Bronchial epithelial cell (primary cell): Measurements from ENCODE around the gene PXT1. TPM values are rescaled to one million over a fixed set of nuclear protein-coding genes. Genes with fewer than 3 reads are reported as not detected.

Experiments used
- DNase-seq: peaks from one replicate; pipeline ENCODE4 v3.0.0-alpha.2; 2010; ENCODE audit warnings: low read depth
- FAIRE-seq: peaks from 2 replicates; lab custom pipeline; 2011; peaks lifted over from hg19 to GRCh38; lab: Jason Lieb, UNC
- H3K27me3 ChIP-seq: 2 replicates; pipeline ENCODE4 v1.5.1; 2011; ENCODE audit warnings: low read length; ENCODE audit not compliant: control insufficient read depth, insufficient read depth
- H3K36me3 ChIP-seq: 2 replicates; pipeline ENCODE4 v1.5.1; 2011; ENCODE audit warnings: low read length; ENCODE audit not compliant: control insufficient read depth, insufficient read depth
- H3K4me3 ChIP-seq: 2 replicates; pipeline ENCODE4 v1.5.1; 2011; ENCODE audit warnings: mild to moderate bottlenecking, low read depth, low read length, control low read depth
- total RNA-seq: library from RNA; depleted of rRNA; stranded (reverse); fragments of >200 nt; gene quantifications from 2 replicates; pipeline ENCODE4 v1.2.1, GENCODE V29; 2014
- TF ChIP-seq, protein P1 (sequence below): IDR thresholded peaks from 2 replicates; pipeline ENCODE4 v1.5.1; 2011; ENCODE audit warnings: mild to moderate bottlenecking, moderate library complexity, low read length, control low read depth, inconsistent platforms; ENCODE audit not compliant: insufficient read depth, severe bottlenecking

Gene PXT1, protein sequence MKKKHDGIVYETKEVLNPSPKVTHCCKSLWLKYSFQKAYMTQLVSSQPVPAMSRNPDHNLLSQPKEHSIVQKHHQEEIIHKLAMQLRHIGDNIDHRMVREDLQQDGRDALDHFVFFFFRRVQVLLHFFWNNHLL
- not detected in 2 replicates for total RNA-seq

DNA sequence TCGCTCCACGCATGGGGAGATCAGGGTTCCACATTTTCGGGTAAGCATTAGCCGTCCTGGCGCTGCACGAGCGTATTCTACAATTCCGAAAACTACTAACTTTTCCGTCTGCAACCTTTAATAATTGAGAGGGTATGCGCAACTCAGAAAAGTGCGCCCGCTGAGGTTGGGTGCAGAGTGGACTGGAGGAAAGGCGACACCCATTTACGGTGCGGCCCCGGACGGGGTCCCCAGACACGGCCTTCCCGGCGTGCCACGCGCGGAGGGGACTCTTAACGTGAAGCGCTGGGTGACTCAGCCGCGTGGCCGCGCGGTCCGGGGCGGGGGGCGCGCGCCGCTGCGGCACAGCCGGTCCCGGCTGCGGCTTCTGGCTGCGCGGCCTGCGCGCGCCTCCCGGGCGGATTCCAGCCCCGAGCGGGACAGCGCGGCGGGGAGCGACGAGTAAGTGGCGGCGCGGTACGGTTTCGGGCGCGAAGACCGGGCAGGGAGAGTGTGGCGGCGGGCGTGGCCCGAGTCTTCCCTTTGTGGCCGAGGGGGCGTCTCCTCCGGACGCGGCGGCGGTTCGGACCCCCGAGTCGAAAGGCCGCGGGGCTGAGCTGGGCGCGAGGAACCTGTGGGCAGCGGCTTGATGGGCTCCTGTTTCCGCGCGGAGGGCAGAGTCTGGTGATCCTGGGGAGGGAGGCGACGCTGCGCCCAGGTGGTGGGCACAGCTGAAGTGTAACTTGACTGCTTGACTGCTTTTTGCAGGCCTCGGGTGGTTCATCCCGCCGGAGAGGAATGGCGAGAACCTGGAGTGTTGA is at the start of gene PXT1, which contains the start of gene KCTD20:
PXT1 (minus strand) TSS at position 184 of the 800 bp plus-strand sequence. CDS start 16,772 bp downstream, outside the sequence.
KCTD20 (plus strand) TSS at position 330 of the 800 bp plus-strand sequence. CDS start 27,098 bp downstream, outside the sequence.
- TF ChIP-seq, protein P1, sequence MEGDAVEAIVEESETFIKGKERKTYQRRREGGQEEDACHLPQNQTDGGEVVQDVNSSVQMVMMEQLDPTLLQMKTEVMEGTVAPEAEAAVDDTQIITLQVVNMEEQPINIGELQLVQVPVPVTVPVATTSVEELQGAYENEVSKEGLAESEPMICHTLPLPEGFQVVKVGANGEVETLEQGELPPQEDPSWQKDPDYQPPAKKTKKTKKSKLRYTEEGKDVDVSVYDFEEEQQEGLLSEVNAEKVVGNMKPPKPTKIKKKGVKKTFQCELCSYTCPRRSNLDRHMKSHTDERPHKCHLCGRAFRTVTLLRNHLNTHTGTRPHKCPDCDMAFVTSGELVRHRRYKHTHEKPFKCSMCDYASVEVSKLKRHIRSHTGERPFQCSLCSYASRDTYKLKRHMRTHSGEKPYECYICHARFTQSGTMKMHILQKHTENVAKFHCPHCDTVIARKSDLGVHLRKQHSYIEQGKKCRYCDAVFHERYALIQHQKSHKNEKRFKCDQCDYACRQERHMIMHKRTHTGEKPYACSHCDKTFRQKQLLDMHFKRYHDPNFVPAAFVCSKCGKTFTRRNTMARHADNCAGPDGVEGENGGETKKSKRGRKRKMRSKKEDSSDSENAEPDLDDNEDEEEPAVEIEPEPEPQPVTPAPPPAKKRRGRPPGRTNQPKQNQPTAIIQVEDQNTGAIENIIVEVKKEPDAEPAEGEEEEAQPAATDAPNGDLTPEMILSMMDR: no peak
- H3K4me3 ChIP-seq: peak within 1 kb of the TSS; percentile 95
- FAIRE-seq (no peak), DNase-seq (peak; percentile 50)
- no peaks in the 10 kb centered on the region for H3K27me3 ChIP-seq
- H3K36me3 ChIP-seq: no peaks in the 10 kb centered on the region

- DNase-seq: no peak
- TF ChIP-seq, protein P1: no peak
- H3K27me3 ChIP-seq: no peaks in the 10 kb centered on the region
- FAIRE-seq: no peak
- peaks cover 7% of the 10 kb centered on the region for H3K36me3 ChIP-seq
- H3K4me3 ChIP-seq: no peak overlapping the region
Observed at GRCh38 chr6:36492092-36492491, 49.4 kb upstream of the PXT1 start.

GRCh38 chr6:36491378-36491965 is 48.8 kb upstream of the PXT1 start:
- H3K4me3 ChIP-seq: no peak overlapping the region
- TF ChIP-seq, protein P1: no peak
- FAIRE-seq: peak; percentile 18
- no peaks in the 10 kb centered on the region for H3K27me3 ChIP-seq
- no peak for DNase-seq
- peaks cover 8% of the 10 kb centered on the region for H3K36me3 ChIP-seq

DNA sequence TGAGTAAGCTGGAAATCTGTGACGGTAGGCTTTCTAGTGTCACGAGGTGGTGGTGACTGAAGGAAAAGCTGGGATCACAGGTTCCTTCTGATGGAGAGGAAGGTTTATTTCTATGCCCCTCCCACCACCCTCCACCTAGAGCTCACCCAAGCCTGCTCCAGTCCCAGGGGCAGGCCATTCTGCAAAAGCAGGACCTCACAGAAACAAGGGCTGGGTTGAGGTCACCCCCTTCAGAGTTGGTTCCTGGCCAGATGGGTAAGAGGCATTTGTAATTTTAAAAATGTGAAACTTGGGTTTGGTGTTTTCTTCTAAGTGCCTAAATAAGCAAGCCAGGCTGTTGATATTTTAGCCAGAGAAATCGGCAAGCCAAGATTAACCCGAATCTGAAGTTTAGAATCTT is 46.8 kb upstream of the PXT1 start:
- DNase-seq (no peak), FAIRE-seq (no peak)
- TF ChIP-seq, protein P1: no peak
- Histone ChIP-seq H3K36me3 (peaks cover 2% of the 10 kb centered on the region), H3K4me3 (no peak overlapping the region), H3K27me3 (no peaks in the 10 kb centered on the region)

GRCh38 chr6:36488221-36488620 is 45.6 kb upstream of the PXT1 start:
- FAIRE-seq (no peak), DNase-seq (no peak)
- H3K27me3 ChIP-seq: no peaks in the 10 kb centered on the region
- TF ChIP-seq, protein P1: no peak
- H3K36me3 ChIP-seq: peaks cover 2% of the 10 kb centered on the region
- H3K4me3 ChIP-seq: no peak overlapping the region
